GM21367 (cell line): ENCODE measurements around the gene CRB3.

ENCODE experiments used
- ATAC-seq: cut with Tn5 transposase; IDR thresholded peaks from one replicate; pipeline ENCODE4 v1.9.1; 2021; ENCODE audit not compliant: unreplicated experiment

CRB3 gene

DNA sequence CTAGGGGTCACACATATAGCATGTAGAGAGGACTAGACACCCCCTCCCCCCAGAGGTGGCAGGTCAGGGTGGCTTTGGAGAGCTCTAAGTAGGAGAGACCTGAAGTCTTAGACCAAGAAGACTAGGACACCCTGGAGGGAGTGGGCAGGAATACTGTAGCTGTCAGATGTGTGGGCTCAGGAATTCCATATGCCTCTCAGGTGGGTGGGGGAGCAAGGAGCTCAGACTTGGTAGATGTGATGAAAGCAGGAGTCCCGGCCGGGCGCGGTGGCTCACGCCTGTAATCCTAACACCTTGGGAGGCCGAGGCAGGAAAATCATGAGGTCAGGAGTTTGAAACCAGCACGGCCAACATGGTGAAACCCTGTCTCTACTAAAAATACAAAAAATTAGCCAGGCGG, 1.6 kb downstream of the CRB3 start:
- ATAC-seq: no peak

DNA sequence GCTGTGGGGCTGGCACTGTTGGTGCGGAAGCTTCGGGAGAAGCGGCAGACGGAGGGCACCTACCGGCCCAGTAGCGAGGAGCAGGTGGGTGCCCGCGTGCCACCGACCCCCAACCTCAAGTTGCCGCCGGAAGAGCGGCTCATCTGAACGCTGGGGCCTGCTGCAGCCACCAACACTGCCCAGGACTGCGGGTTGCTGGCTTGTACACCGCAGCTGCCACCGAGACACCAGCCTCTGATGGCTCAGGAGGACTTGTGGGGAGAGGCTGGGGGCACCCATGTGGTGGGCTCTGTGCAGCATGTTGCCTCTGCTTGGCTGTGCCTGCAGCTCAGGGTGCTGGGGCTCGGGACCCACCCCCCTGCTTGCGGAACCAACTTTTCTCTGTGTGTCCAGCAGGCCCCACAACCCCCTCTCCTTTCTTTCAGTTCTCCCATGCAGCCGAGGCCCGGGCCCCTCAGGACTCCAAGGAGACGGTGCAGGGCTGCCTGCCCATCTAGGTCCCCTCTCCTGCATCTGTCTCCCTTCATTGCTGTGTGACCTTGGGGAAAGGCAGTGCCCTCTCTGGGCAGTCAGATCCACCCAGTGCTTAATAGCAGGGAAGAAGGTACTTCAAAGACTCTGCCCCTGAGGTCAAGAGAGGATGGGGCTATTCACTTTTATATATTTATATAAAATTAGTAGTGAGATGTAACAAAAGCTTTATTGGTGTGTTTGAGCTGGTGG, 2.6 kb downstream of the CRB3 start:
- no peak for ATAC-seq

DNA sequence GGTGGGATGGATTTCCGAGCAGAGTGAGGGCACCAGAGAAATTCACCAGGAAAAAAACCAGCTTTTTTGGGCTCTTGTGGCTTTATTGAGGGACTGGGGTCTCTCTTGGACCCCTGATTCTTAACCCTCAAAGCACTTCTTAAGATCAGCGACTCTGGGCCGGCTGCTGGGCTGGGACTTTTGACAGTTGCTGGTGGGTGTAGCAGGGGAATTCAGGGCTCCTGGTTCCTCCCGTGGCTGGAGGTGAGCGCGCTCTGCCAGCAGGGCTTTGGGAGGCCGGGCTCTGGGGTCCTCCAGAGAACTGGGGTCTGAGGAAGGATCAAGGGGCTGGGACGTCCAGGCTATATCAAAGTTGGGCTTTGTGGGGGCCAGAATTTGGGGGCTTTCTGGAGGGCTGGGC, 3.3 kb downstream of the CRB3 start:
- no peak for ATAC-seq

DNA sequence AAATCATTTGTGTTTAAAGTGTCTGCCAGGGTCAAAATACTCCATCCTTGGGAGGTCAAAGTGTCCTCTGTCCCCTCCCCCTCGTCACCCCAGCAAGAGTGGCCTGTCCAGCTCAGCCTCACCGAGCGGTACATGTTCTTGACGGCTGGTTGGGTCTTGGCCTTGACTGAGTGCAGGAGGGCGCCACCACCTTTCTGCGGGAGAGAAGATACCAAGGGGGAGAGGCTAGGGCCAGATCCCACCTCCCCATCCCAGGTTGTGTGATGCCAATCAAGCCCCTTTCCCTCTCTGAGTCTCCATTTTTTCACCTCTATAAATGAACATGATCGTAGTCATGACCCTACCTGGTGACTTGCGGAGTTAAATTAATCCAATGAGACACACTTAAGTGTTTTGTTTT, 6.1 kb downstream of the CRB3 start:
- ATAC-seq: no peak

DNA sequence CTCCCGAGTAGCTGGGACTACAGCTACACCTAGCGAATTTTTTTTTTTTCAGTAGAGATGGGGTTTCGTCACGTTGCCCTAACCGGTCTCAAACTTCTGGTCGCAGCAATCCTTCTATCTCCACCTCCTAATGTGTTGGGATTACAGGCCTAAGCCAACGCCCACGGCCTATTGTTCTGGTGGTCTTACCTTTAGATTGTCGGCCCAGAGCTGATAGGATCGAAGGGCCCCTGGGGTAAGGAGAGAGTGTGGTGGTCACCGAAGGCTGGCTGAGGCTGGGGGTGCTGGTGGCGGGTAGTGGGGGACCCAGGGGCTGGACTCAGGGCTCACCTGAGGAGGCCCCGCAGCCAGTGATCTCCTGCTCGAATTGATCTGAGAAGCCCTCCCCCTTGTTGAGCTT, 7.0 kb downstream of the CRB3 start:
- no peak for ATAC-seq

DNA sequence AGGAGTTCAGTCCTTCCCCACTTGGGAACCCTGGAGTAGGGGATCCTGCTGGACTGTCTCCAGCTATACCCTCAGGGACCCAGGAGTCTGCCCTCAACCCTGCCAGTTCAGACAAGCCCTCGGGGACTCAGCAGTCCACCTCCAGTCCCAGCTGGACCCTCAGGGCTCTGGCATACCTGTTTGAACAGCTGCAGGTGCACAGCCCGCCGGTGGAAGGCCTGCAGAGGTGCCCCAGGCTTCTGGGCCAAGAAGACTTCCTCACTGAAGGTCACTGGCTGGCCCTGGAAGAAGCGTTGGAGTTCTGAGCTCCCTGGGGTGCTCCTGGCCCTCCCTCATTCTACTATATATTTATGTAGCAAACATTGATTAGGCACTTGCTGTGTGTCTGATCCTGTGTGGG, 8.6 kb downstream of the CRB3 start:
- no peak for ATAC-seq

DNA sequence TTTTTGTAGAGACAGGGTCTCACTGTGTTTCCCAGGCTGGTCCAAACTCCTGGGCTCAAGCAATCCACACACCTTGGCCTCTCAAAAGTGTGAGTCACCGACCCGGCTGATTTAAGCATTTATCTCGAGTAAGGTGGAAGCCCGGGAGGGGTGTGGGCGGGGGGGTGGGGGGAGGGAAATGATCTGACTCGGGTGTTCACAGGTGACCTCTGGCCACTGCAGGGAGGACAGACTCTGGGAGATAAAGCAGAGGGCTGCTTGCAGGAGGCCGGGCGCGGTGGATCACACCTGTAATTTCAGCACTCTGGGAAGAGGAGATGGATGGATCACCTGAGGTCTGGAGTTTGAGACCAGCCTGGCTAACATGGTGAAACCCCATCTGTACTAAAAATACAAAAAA, 9.6 kb downstream of the CRB3 start:
- no peak for ATAC-seq

DNA sequence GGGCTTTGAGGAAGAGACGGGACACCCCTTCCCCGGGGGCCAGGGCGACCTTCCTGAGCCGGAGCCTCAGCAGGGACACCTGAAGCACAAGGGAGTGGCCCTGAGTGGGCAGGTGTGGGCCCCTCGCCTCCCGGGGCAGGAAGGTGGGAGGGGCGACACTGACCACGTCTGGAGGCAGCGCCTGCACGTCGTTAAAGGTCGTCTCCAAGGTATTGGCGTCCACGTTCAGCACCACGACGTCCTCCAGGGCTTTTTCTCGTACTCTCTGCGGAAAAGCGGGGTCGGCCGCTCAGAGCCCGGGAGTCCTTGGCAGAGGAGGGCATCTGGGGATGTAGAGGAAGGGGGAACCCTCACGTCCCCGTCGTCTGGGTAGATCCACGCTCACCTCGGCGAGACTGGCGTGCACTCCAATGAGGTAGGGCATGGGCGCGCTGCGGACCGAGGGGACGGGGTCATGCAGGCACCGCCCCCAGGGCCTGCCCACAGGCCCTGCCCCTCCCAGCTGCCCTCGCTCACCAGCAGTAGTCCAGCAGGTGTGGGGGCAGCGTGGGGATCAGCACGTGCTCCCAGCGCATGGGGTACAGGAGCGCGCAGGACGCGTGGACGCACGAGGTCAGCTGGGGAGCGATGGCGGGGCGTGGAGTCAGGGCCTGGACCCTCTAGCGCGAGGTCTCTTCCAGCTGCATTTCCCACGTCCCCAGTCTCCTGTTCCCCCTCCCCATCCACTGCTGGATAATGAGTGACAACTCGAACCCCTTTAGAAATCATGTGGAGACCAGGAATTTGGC, 11.4 kb downstream of the CRB3 start:
- no peak for ATAC-seq

DNA sequence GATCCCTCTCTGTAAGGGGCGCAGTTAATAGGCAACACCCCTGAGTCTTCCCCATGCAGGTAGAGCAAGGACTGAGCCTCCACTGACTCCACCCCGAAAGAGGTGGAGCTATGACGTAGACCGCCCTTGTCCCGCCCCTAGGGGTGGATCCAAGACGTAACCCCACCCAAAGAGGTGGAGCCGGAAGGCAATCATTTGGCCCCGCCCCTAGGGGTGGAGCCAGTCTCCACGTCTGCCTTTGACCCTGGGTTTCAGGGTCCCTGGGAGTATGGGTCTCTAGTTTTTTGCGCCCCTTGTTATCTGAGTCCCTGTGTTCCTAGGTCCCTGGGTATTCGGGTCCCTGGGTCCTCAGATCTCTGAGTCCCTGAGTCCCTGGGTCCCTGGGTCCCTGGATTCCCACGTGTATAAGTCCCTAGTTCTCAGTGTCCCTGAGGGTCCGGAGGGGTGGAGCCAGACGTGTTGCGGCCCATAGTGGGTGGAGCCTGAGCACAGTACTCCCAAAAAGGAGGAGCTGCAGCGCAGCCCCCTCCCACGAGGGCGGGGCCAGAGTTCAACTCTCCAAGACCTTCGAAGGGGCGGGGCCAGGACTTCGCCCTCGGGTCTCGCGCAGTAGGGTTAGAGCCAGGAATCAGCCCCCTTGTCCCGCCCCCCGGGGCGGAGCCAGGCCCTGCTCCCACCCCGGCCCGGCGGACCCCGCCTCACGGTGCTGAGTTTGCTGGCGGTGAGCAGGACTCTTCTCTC, 12.3 kb downstream of the CRB3 start:
- ATAC-seq: no peak

DNA sequence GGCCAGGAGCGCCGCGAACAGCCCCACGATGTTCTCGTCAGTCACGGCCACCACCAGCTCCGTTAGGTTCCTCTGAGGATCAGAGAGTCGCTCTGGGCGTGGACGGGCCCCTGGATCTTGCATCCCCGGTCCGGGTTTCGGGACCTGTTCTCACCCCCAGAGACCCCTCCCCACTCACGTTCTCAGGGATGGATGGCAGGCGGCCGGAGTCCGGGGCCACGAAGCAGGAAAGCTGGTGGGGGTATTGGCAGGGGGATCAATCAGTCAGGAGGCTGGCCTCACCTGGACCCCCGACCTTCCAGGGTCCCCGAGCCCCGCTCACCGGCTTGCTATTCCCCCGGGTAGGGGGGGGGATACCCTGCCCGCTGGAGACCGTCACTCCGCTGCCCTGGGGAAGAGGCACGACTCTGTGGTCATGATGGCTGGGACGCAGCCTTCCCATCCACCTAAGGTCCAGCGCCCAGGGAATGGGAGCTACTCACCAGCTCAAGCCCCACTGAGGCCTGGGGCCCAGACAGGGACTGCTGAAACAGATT, 12.9 kb downstream of the CRB3 start:
- no peak for ATAC-seq

DNA sequence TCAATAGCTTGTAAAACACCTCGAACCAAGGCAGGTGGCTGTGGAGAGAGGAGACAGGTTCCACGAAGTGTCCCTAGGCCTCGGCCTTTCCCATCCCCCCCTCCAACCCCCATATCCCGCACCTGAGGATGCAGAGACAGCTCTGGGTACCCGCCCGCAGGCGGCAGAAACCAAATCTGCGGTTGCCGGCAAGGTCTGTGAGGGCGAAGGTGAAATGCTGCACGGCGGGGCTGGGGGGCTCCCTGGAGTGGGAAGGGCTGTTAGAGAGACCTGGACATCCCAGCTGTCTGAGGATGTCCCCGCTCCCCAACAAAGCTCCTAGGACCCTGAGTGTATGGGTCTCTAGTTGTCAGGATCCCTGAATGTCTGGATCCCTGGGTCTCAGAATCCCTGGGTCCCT, 14.7 kb downstream of the CRB3 start:
- no peak for ATAC-seq

DNA sequence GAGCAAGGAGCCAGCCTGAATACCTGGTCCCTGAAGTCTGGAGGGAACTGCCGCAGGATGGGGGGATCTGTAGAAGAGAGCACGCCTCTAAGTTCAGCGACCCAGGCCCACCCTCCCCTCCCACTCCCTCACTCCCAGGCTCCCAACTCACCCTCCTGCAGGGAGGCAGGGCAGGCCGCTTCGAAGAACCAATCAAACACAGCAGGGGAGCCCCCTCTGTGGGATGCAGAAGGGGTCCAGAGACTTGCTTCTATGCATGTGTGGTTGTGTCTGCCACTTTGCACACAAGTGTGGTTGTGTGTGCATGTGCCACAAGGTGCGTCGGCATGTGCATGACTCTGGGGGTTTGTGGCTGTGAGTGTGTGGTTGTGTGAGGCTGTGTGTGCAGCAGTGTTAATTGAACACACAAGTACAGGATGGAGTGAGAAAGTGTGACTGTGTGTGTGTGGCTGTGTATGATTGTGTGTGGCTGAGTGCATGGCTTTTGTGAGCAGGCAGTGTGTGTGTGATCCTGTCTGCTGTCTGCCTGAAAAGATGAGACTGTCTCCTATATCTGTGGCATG, 15.8 kb downstream of the CRB3 start:
- no peak for ATAC-seq

DNA sequence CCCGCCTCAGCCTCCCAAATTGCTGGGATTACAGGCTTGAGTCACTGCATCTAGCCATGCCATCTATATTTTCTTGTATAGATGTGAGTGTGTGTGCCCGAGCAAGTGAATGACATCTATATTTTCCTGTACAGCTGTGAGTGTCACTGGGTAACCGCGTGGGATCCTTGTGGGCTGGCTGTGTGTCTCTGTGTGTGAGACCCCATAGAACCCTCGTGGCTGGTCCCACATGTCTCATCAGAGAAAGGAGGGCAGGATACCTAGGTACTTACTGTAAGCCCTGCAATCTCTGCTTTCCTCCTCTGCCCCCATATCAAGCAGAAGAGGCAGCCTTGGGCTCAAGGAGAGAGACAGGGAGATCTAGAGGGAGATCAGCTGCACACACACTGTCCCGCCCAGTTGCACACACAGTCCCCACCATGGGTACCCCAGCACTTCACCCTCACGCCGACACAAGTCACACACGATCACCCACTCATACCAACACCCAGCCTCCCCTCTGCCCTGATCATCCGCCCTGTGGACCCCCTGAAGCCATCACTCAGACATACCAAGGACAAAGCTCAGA, 16.9 kb downstream of the CRB3 start:
- ATAC-seq: no peak

DNA sequence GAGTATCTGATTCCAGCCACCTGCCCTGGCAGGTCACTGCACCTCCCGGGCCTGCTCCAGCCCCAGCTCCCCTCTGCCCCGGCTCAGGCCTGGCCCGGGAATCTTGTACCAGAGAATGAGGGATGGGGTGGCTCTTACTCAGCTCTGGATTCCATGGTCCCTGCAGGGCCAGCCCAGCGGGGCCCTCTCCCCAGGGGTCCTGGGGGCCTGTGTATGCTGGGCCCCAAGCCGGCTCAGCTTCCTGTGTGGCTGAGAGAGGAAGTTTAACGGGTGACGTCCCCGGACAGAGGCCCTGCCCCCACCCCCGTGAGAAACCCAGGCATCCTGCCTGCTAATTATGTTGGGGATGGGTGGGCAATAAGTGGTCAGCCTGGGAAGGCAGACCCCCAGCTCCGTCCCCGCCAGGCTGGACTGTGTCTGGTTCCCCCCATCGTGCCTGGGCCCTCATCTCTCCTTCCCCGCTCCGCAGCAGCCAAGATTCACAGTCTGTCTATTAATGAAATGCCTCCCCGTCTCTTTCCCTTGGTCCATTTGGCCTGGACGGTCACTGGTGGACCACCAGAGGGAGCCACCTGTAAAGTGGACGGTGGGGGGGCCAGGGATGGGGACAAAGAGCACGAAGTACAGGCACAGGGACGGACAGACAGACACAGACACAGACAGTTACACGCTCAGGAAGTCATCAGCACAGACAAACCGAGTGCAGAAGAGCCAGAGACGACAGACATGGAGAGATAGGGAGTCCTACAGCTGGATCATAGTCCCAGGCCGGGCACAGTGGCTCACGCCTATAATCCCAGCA, 17.7 kb downstream of the CRB3 start, which contains the start of gene DENND1C:
Gene DENND1C (minus strand): TSS at position 247 of the 802 bp plus-strand sequence. CDS start 92 bp downstream, at position 155.
- no peak for ATAC-seq

DNA sequence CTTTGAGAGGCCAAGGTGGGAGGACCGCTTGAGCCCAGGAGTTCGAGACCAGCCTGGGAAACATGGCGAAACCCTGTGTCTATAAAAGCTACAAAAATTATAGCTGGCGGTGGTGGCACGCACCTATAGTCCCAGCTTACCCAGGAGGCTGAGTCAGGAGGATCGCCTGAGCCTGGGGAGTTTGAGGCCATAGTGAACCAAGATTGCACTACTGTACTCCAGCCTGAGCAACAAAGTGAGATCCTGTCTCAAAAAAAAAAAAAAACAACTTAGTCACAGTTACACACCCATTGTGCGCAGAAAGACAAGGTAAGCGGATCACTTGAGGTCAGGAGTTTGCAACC, 18.2 kb downstream of the CRB3 start:
- ATAC-seq: no peak

DNA sequence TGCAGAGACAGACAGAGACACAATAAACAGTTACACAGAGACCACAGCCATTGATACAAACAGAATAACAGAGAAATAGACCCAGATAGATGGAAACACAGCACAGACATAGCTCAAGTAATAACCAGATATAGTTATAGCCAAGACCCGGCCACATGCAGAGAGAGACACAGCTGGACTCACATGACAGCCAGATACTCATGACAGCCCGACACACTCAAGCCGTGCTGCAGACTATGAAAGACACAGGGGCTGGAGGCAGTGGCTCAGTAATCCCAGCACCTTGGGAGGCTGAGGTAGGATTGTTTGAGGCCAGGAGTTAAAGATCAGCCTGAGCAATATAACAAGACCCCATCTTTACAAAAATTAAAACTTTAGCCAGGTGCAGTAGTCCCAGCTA, 19.2 kb downstream of the CRB3 start:
- ATAC-seq: no peak

DNA sequence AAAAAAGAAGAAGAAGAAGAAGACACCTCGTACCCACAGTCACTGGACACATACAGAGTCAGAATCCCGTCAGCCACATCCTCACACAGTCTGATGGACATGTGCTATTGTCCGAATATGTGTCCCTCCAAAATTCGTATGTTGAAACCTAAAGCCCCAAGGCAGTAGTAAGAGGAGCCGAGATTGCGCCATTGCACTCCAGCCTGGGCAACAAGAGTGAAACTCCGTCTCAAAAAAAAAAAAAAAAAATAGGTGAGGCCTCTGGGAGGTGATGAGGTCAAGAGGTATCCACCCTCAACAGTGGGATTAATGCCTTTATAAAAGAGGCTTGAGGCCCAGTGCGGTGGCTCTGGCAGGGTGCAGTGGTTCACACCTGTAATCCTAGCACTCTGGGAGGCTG, 20.2 kb downstream of the CRB3 start:
- ATAC-seq: no peak

DNA sequence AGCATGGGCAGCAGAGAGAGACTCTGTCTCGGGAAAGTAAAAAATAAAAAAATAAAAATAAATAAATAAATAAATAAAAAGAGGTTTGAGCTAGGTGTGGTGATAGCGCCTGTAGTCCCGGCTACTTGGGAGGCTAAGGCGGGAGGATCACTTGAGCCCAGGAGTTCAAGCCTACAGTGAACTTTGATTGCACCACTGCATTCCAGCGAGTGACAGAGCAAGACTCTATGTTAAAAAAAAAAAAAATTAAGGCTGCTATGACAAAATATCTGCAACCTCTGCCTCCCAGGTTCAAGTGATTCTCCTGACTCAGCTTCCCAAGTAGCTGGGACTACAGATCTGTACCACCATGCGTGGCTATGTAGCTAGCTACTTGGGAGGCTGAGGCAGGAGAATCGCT, 20.8 kb downstream of the CRB3 start:
- ATAC-seq: no peak

DNA sequence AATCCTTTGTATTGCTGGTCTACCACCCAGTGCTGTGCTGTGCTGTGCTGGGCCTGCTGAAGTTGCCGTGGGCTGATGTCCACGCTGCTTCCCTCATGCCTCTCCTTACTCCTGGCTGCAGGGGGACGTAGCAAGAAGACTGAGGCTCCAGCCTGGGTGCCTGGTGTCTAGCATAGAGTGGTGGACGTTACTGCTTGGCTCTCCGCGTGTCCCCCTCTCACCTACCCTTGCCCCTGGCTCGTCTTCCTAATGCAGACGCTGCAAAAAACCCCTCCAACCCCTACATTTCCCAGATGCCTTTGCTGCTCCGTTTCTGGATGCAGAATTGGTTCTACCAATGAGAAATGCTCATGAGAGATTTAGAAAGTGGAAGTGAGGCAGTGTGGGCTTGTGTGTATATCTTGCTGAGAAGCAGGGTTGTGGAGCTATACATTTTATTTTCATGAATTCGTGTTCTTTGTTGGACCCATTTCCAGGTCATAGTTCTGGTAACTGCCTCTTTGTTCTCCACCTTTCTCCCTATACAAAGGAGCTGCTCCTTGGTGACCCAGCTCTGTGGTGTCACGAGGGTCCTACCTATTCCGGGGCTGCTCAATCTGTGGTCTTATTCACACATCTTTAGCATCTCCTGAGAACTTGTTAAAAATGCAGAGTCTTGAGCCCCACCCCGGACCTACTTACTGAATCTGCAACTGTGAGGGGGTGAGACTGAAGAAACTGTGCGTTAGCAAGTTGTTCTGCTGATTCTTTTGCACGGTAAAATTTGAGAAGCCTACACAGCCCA, 25.4 kb downstream of the CRB3 start:
- ATAC-seq: no peak
